Measurements from ENCODE around the gene CCDC122.

Gene CCDC122

GRCh38 chr13:43802511-43802910, 77.0 kb downstream of the CCDC122 start:
- DNase-seq (ENCODE audit: low read depth): no peak

DNA sequence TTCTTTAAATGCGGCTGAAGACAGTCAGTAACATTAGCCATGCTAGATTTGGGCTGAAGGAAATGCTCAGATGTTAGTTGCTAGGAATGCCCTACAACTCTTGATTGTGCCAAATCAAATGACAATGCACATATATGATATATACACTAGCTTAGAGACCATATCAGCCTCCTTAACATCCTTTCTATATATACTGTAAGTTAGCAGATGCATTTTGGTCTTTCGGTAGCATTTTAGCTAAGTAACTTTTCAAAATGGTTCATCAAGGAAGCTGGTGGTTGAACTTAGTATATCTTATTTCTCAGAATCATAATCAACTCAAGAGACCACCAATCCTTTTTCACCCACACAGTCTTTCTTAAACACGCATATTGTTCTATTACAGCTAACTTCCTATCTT, 78.7 kb downstream of the CCDC122 start:
- no peak for DNase-seq (ENCODE audit: low read depth)

GRCh38 chr13:43799191-43799590, 80.3 kb downstream of the CCDC122 start:
- DNase-seq (ENCODE audit: low read depth): no peak

DNA sequence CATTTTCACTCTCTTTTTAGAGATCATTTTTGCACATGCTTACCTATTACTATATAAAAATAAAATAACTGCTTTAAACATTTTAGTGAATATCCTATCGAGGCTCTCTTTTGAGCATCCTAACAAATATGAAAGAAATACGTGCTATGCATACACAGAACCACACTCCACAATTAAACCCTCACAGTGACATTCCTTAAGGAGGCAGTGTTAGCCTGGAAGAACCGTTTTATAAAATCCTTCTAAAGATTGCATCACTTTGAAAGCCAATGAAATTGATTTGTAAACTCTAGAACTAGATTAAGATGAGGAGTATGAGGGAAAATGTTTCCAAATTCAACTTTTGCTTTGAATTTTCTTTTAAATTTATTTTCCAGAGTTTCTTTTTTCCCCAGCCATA, 81.7 kb downstream of the CCDC122 start:
- DNase-seq (ENCODE audit: low read depth): no peak

GRCh38 chr13:43797159-43797558, 82.4 kb downstream of the CCDC122 start:
- DNase-seq (ENCODE audit: low read depth): no peak

GRCh38 chr13:43794416-43794815, 85.1 kb downstream of the CCDC122 start:
- DNase-seq (ENCODE audit: low read depth): no peak

DNA sequence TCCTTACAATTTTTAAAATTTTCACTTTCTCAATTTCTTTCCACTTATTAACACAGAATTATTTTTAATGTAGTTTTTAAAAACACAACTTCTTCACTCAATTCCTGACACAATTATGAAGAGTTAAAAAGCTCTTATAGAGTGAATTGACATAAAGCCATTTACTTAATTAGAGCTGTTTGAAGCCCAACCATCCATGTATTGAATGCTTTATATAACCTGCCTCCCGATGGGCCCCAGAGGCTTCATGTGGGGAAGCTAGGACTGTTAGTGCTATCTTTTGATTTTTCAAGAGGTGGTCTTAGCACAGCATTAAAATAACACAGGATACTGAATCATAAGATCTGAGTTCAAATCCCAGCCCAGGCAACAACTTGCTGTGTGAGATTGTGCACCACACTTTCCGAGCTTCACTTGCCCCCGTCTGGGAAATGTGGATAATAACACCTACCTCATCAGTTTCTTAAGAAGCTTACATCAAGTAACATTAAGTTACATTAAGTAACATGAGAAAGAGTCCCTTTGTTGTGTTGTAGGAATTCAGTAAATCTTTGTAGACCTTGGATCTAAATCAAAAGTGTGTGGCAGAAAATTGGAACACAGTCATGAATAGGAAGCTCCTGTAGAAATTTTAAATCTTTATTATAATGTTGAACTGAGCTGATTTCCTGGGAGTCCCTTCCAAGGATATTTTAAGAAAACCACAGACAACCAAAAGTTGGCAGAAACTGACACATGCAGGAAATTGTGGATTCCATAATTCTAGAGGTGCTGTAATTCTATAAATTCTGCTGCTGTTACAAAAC, 87.3 kb downstream of the CCDC122 start:
- DNase-seq (ENCODE audit: low read depth): no peak

DNA sequence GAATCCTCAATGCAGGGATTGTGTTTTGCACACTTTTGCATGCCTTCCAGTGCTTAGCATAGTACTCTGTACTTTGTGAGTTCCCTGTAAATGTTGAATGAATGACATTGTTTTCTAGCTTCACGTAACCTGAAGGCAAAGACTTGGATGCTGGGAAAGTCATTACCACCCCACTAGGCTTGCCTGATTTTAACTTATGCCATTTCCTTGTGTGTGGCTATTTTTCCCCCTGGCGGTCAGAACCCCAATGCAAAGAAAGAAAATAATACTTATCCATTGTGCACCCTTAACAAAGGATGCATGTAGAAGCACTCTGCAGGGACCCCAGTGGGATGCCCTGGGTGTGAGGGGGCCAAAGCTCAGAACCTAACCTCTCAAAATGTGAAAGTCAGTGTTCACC, 91.5 kb downstream of the CCDC122 start:
- DNase-seq (ENCODE audit: low read depth): no peak

GRCh38 chr13:43787518-43787891, 92.0 kb downstream of the CCDC122 start:
- no peak for DNase-seq (ENCODE audit: low read depth)

DNA sequence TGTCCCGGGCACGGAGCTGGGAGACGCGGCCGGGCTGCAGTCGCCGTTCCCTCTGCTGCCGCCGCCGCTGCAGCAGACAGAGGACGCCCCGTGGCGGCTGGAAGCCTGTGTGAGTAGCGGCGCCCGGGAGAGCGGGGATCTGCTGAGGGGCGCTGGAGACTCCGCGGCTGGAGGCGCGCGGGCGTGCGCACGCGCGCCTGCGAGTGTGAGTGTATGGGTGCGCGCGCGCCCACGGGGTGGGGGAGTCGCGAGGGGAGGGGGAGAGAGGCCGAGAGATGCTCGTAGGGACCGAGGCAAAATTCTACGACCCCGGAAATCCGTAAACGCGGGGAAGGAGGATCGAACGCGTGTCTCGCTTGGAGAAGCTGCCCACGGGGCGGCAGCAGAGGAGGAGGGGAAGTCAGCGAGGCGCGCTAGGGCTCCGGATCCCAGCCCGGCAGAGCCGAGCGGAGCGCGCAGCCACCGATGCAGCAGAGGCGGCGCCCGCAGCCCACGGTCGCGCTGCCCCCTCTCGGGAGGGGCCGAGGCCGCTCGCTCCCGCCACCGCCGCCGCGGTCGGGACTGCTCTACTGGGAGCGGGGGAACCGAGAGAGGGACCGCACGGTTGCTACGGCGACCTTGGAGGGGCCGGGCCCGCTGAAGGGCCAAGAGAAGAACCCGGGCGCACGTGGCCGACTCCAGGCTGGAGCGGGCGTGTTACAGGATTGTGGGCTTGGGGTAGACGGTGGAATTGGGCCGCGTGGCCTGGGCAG, 92.6 kb downstream of the CCDC122 start, which contains the start of gene ENOX1:
ENOX1 (minus strand) TSS at position 207 of the 752 bp plus-strand sequence.
- DNase-seq (ENCODE audit: low read depth): no peak

DNA sequence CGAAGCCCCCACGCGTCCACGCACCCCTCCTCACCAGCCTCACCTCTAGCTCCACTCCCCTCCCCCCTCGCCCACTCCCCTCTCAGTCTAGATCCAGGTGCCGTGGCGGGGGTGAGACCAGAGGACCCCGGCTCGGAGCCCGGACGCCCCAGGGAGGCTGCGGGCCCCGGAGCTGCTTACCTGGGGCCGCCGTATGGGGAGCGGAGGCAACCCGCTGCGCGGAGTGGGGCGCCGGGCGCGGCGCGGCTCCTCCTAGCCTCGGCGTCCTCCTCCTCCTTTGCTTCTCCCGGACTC, 93.1 kb downstream of the CCDC122 start:
- DNase-seq (ENCODE audit: low read depth): no peak
